H9 (cell line): ENCODE data around the gene NR0B2. TPM values are rescaled to one million over a fixed set of nuclear protein-coding genes. Genes with fewer than 3 reads are reported as not detected.

Experiments used
- DNase-seq: peaks from one replicate; pipeline ENCODE4 v3.0.0-alpha.2; 2017
- H2AFZ ChIP-seq: one replicate; pipeline ENCODE4 v1.6.1; 2013; ENCODE audit warnings: mild to moderate bottlenecking, low read length, control low read depth, moderate library complexity
- H2AK5ac ChIP-seq: 2 replicates; pipeline ENCODE4 v1.6.1; 2013; ENCODE audit warnings: low read length, control low read depth, mixed read lengths; ENCODE audit not compliant: insufficient read length
- H2BK120ac ChIP-seq: one replicate; pipeline ENCODE4 v1.6.1; 2013; ENCODE audit warnings: low read depth, mild to moderate bottlenecking, low read length, control low read depth, inconsistent platforms; ENCODE audit not compliant: poor library complexity, severe bottlenecking
- H2BK12ac ChIP-seq: 2 replicates; pipeline ENCODE4 v1.6.1; 2013; ENCODE audit warnings: low read length, control low read depth, mixed read lengths, low read depth; ENCODE audit not compliant: insufficient read length
- H2BK15ac ChIP-seq: 2 replicates; pipeline ENCODE4 v1.6.1; 2013; ENCODE audit warnings: low read depth, low read length, control low read depth
- H2BK20ac ChIP-seq: one replicate; pipeline ENCODE4 v1.6.1; 2013; ENCODE audit warnings: low read depth, mild to moderate bottlenecking, low read length, control low read depth, inconsistent platforms; ENCODE audit not compliant: poor library complexity, severe bottlenecking
- H2BK5ac ChIP-seq: 2 replicates; pipeline ENCODE4 v1.6.1; 2013; ENCODE audit warnings: low read length, control low read depth, mixed read lengths; ENCODE audit not compliant: insufficient read length
- H3K14ac ChIP-seq: 2 replicates; pipeline ENCODE4 v1.6.1; 2013; ENCODE audit warnings: low read length, control low read depth; ENCODE audit not compliant: insufficient read depth
- H3K18ac ChIP-seq: 2 replicates; pipeline ENCODE4 v1.6.1; 2013; ENCODE audit warnings: low read depth, mild to moderate bottlenecking, mixed read lengths, low read length, control low read depth; ENCODE audit not compliant: insufficient read length
- H3K23ac ChIP-seq: 2 replicates; pipeline ENCODE4 v1.6.1; 2013; ENCODE audit warnings: low read length, control low read depth, mixed read lengths, low read depth; ENCODE audit not compliant: insufficient read length
- H3K23me2 ChIP-seq: 2 replicates; pipeline ENCODE4 v1.6.1; 2013; ENCODE audit warnings: low read depth, mild to moderate bottlenecking, mixed read lengths, low read length, control low read depth; ENCODE audit not compliant: insufficient read length, poor library complexity, severe bottlenecking
- H3K27ac ChIP-seq: 2 replicates; pipeline ENCODE4 v1.5.1; 2013; ENCODE audit warnings: low read length, control low read depth, mixed read lengths, low read depth; ENCODE audit not compliant: insufficient read length
- H3K27me3 ChIP-seq: 2 replicates; pipeline ENCODE4 v1.6.1; 2013; ENCODE audit warnings: low read length, control low read depth, inconsistent platforms; ENCODE audit not compliant: insufficient read depth
- H3K4ac ChIP-seq: 2 replicates; pipeline ENCODE4 v1.6.1; 2013; ENCODE audit warnings: low read depth, mild to moderate bottlenecking, control low read depth, inconsistent platforms, low read length, moderate library complexity
- H3K4me1 ChIP-seq: 2 replicates; pipeline ENCODE4 v1.6.1; 2013; ENCODE audit warnings: low read length, control low read depth, inconsistent platforms; ENCODE audit not compliant: insufficient read depth
- H3K4me2 ChIP-seq: 2 replicates; pipeline ENCODE4 v1.6.1; 2013; ENCODE audit warnings: low read length, control low read depth, mixed read lengths; ENCODE audit not compliant: insufficient read length, insufficient read depth
- H3K56ac ChIP-seq: 2 replicates; pipeline ENCODE4 v1.6.1; 2013; ENCODE audit warnings: low read depth, mild to moderate bottlenecking, mixed read lengths, low read length, control low read depth; ENCODE audit not compliant: insufficient read length
- H3K79me1 ChIP-seq: 2 replicates; pipeline ENCODE4 v1.6.1; 2013; ENCODE audit warnings: low read depth, mild to moderate bottlenecking, moderate library complexity, low read length, control low read depth, inconsistent platforms; ENCODE audit not compliant: insufficient read depth, poor library complexity, severe bottlenecking
- H3K79me2 ChIP-seq: 2 replicates; pipeline ENCODE4 v1.6.1; 2013; ENCODE audit warnings: low read length, control low read depth, inconsistent platforms; ENCODE audit not compliant: insufficient read depth
- H3K9ac ChIP-seq: 2 replicates; pipeline ENCODE4 v1.6.1; 2013; ENCODE audit warnings: low read length, control low read depth, mixed read lengths; ENCODE audit not compliant: insufficient read length; ENCODE audit errors: extremely low read depth
- H3K9me3 ChIP-seq: one replicate; pipeline ENCODE4 v1.6.1; 2013; ENCODE audit warnings: low read depth, low read length, inconsistent platforms; ENCODE audit not compliant: control insufficient read depth
- H3T11ph ChIP-seq: one replicate; pipeline ENCODE4 v1.6.1; 2013; ENCODE audit warnings: mild to moderate bottlenecking, low read length, control low read depth, inconsistent platforms
- H4K20me1 ChIP-seq: one replicate; pipeline ENCODE4 v1.6.1; 2013; ENCODE audit not compliant: control insufficient read depth, insufficient read length, insufficient read depth
- H4K5ac ChIP-seq: 2 replicates; pipeline ENCODE4 v1.6.1; 2013; ENCODE audit warnings: low read depth, mild to moderate bottlenecking, mixed read lengths, low read length, control low read depth; ENCODE audit not compliant: insufficient read length
- H4K8ac ChIP-seq: replicated peaks from 2 replicates; pipeline ENCODE4 v1.6.1; 2013; ENCODE audit warnings: low read length, control low read depth, mixed read lengths, low read depth; ENCODE audit not compliant: insufficient read length
- H4K91ac ChIP-seq: 2 replicates; pipeline ENCODE4 v1.6.1; 2013; ENCODE audit warnings: low read depth, mild to moderate bottlenecking, moderate library complexity, mixed read lengths, low read length, control low read depth; ENCODE audit not compliant: insufficient read length
- H3K27ac Mint-ChIP-seq, 3 experiments: 2 replicates in 2 of 3; 3 replicates in 1 of 3; pipeline ENCODE4 v1.8.0; 2020 to 2021; ENCODE audit warnings: mixed read lengths in 3 of 3, mild to moderate bottlenecking in 1 of 3, moderate library complexity in 1 of 3
- H3K27me3 Mint-ChIP-seq: 2 replicates; pipeline ENCODE4 v1.8.0; 2021; ENCODE audit warnings: low read depth, mild to moderate bottlenecking, moderate library complexity, mixed read lengths
- H3K36me3 Mint-ChIP-seq, 3 experiments: 2 replicates in 2 of 3; 3 replicates in 1 of 3; pipeline ENCODE4 v1.8.0; 2020 to 2021; ENCODE audit warnings: low read depth in 3 of 3, mixed read lengths in 3 of 3; ENCODE audit not compliant: insufficient read depth in 1 of 3
- H3K4me1 Mint-ChIP-seq, 2 experiments: 2 replicates each; pipeline ENCODE4 v1.8.0; 2020; ENCODE audit warnings: mixed read lengths in 2 of 2
- H3K4me3 Mint-ChIP-seq, 2 experiments: 2 replicates in 1 of 2; 3 replicates in 1 of 2; pipeline ENCODE4 v1.8.0; 2020 to 2021; ENCODE audit warnings: mild to moderate bottlenecking in 2 of 2, mixed read lengths in 2 of 2, moderate library complexity in 1 of 2
- H3K9me3 Mint-ChIP-seq, 2 experiments: 2 replicates in 1 of 2; 3 replicates in 1 of 2; pipeline ENCODE4 v1.8.0; 2020; ENCODE audit warnings: mild to moderate bottlenecking in 2 of 2, mixed read lengths in 2 of 2, moderate library complexity in 1 of 2
- CTCF ChIP-seq: fragments of 200-600 bp; sonication (generic); conservative IDR thresholded peaks from 3 replicates; pipeline ENCODE4 v1.8.0; 2021; ENCODE audit warnings: antibody characterized with exemption, mild to moderate bottlenecking
- WGBS: extraction: QIAGEN DNeasy Blood & Tissue Kit; methylation state at CpG from one replicate; pipeline ENCODE4 v1.1.7; 2013; ENCODE audit warnings: missing lambda C conversion rate, low lambda C conversion rate, mixed read lengths; ENCODE audit not compliant: insufficient read length; ENCODE audit errors: extremely low coverage; 5-methylcytosine and 5-hydroxymethylcytosine counted together
- long read RNA-seq: library from polyadenylated mRNA; unstranded; transcript quantifications from one replicate; pipeline ENCODE4 v2.0.0, GENCODE V29; 2020
- total RNA-seq: library from RNA; stranded (reverse); gene quantifications from 2 replicates; pipeline ENCODE4 v1.2.1, GENCODE V29; 2021

NR0B2 gene
- total RNA-seq: not detected in 2 replicates
- long read RNA-seq: 0 reads

DNA sequence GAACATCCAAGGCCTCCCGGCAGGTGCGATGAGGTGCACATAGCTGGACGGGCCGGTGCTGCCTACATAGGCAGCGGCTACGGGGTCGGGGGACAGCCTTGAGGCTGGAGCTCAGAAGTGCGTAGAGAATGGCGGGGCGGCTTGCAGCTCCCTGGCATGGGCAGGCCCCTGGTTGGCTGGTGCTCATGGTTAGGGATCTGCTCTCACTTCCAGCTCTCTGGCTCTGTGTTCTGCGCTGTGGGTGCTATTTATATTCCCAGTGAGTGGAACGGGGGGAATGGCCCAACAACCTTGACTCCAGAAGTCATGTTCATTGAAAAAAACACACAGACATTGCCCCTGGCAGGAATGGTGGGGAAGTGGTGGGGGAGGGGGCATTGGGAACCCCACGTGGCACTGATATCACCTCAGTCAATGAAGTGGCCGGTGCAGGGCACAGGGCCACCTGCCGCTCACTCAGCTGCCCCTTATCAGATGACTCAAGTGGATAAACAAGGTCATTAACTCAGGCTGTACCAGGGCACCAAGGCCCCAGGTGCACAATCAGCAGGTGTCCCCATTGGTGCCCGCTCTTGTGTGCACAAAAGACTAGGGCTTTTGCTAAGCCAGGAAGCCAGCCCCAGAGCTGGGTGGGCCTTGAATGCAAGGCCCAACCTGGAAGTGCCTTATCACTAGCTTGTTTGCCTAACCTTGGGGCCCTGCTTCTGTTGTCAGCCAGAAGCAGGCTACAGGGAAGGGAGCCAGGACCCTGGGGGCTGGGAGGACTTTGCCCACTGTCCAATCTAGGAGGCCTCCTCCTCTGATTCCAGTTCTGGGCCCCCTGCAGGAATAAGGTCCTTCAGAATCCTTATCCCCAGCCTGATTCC lies at the start of gene NR0B2:
Gene NR0B2 (minus strand): TSS at position 222 of the 866 bp plus-strand sequence. CDS start 35 bp downstream, at position 187.
- no CpG with 5 or more reads among the region's 16 CpGs for WGBS

More for the DNA sequence above, at the start of gene NR0B2:
- peaks cover 8% of the 10 kb centered on the region for H3K27me3 Mint-ChIP-seq
- H2BK20ac ChIP-seq: no peak within 1 kb of the TSS
- H4K5ac ChIP-seq: no peak within 1 kb of the TSS
- no peak within 1 kb of the TSS for H3K14ac ChIP-seq
- H3K4me2 ChIP-seq: no peak within 1 kb of the TSS
- no peak within 1 kb of the TSS for H2BK15ac ChIP-seq
- no peak for TF ChIP-seq CTCF
- H2BK5ac ChIP-seq: no peak within 1 kb of the TSS
- H2AFZ ChIP-seq: no peak within 1 kb of the TSS
- no peaks in the 10 kb centered on the region for H3K27me3 ChIP-seq
- H3K4me1 ChIP-seq: no peaks in the 10 kb centered on the region
- no peak within 1 kb of the TSS for H3K56ac ChIP-seq
- H3K9ac ChIP-seq: no peak within 1 kb of the TSS
- no peak within 1 kb of the TSS for H4K8ac ChIP-seq
- H3K27ac ChIP-seq: no peak within 1 kb of the TSS
- H3T11ph ChIP-seq: no peak within 1 kb of the TSS
- H3K23ac ChIP-seq: no peak within 1 kb of the TSS
- H2BK12ac ChIP-seq: no peak within 1 kb of the TSS
- H4K20me1 ChIP-seq: no peaks in the 10 kb centered on the region
- H3K36me3 Mint-ChIP-seq: no peaks in the 10 kb centered on the region
- no peaks in the 10 kb centered on the region for H3K9me3 Mint-ChIP-seq
- no peak within 1 kb of the TSS for H3K4ac ChIP-seq
- no peak within 1 kb of the TSS for H4K91ac ChIP-seq
- no peaks in the 10 kb centered on the region for H3K9me3 ChIP-seq
- no peak within 1 kb of the TSS for H3K18ac ChIP-seq
- no peak within 1 kb of the TSS; a peak in 1 of 5 replicates for H3K4me3 Mint-ChIP-seq
- peaks cover 3% of the 10 kb centered on the region for H3K23me2 ChIP-seq
- no peak within 1 kb of the TSS for H2AK5ac ChIP-seq
- H3K4me1 Mint-ChIP-seq: no peaks in the 10 kb centered on the region
- no peaks in the 10 kb centered on the region for H3K79me1 ChIP-seq
- H3K27ac Mint-ChIP-seq: no peak within 1 kb of the TSS
- H3K79me2 ChIP-seq: no peaks in the 10 kb centered on the region
- DNase-seq: no peak
- no peak within 1 kb of the TSS for H2BK120ac ChIP-seq
